GM21390 (cell line): ENCODE measurements around the gene STIMATE.

Source experiments
- ATAC-seq: cut with Tn5 transposase; IDR thresholded peaks from one replicate; pipeline ENCODE4 v1.9.1; 2021; ENCODE audit not compliant: unreplicated experiment

The STIMATE gene

DNA sequence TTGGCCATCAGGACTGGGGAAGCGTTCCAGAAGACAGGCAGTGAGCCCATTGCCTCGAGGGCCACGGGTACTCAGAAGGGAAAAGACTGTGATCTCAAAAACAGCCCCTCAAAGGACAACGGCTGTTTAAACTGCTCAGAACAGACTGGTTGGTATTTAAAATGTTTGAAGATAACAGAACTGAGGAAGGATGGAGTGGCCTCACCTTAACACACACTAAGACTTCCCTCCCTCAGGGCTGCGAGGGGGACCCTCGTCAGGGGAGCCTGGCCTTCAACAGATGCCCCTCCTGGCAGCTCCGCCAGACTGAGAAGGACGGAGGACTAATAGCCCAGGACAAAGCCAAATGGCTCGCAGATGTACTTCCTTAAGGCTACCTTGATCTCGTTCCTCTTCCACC lies 2.6 kb downstream of the STIMATE start:
- ATAC-seq: no peak

DNA sequence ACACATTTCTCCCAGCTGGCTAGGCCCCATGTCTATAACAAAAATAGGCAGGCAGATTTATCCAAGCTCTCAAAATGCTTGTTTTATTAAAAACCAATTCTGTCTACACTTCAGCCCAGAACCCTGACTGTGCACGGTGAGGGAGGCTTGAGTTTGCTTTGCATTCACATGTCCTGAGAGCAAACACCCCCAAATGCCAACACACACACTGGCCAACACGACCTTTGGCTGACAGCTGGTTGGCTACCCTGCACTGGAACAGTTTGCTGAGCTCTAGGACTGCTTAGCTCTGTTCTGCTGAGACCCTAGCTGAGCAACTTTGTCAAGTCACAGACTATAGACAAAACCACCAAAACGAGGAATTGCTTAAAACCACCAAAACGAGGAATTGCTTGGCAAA lies 3.6 kb downstream of the STIMATE start:
- no peak for ATAC-seq

DNA sequence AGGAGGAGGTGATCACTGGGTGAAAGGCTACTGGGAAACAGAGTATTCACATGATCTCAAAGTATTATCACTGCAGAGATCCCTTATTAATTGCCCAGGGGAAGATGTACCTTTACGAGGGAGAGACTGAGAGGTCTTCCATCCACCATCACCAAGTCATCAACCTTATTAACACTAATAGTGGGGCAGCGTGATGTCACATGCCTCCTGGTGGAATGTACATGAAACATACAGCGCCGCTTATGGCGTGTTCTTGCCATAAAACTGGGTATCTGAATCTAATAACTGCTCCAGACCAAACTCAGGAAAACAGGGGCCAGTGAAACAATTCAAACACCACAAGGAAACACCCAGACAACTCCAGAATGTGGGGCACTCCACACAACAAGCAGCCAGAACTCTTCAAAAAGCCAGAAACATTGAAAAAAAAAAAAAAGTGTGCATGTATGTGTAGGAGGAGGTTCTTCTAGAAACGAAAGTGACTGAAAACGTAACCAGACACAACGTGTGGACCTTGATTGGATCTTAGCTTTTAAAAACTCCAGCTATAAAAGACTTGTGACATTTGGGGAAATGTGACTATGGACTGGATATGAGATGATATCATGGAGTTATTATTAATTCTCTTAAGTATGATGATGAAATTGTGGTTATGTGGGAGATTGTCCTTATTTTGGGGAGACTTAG lies 4.6 kb downstream of the STIMATE start:
- no peak for ATAC-seq

DNA sequence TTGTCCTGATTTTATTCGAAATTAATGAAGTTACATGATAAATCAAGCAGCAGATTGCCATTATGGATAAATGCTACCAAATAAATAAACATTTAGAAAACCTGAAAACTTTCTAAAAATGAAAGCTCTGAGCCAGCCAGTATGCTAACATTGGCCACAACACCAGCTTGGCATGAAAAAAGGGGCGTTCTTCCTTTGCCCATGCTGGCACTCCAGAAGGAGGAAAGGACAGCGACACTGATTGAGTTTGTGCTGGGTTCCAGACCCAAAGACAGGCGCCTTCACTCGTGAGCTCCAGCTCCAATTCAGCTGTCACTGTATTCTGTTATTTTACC lies 5.1 kb downstream of the STIMATE start:
- no peak for ATAC-seq

DNA sequence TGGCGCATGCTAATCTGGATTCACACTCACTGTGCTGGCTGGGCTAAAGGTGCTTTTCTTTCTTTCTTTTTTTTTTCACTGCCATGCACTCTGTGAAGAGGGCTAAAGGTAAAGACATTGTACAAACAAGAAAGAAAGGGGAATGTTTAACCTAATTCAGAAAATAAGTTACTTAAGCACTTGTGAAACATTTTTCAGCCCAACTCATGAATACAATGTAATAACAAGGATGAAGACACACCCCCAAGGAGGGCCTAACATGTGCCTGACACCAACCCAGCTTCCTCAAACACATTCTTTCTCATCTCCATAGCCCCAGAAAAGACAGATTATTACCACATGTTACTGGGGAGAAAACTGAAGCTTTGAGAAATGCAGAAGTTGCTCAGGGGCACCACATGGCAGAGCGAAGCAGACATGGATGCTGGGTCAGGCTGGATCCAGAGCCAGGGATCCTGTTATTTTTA lies 5.7 kb downstream of the STIMATE start:
- ATAC-seq: no peak

DNA sequence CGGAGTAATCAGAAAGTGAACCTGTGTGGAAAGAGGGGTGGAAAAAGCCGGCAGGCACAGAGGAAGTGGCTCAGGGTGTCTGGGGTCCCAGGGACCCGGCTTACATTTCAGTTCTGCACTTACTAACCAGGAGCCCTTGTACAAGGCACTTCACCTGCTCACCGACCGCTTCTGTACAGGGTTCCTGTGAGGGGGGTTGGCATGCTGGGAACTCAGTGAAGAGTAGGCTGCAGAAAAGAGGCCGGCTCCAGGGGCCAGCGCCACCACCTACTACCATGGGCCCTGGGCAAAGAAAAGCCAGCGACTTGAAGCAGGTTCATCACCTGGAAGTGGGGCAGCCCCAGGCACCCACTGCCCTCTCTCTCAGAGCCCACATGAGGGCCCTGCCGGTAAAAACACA lies 6.2 kb downstream of the STIMATE start:
- ATAC-seq: no peak

DNA sequence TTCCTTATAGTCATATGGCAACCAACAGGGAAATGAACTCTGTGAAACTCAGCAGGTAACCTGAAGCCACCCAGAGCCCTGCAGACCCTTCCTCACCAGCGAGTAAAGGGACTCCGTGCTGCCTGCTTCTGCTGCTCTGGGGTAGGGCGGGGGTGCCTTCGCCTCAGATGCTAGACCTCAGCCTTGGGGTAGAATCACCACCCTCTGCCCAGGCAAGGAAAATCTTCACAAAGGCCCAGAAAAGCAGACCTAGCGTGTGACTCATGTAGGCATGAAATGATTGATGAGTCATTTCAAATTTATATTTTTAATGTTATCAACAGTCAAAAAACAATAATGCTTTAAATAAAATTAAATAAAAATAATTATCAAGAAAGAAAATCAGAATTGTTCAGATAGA lies 6.6 kb downstream of the STIMATE start:
- no peak for ATAC-seq

DNA sequence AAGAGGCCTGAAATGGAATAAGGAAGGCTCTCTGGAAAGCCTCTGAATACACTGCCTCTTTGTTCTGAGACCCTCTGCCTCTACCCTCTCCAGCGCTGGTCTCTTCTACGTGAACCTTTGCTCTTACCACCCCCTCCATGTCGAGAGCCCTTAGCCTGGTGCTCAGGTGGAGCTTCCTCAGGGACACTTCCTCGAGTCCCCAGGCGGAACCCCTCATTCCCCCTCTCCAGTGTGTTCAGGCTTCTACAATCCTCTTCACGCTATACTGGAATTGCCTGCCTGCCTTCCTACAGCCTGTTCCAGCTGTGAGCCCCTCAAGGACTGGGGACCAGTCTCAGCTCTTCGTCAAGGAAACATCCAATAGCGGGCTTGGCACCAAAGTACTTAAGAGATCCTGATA lies 7.4 kb downstream of the STIMATE start:
- ATAC-seq: no peak

DNA sequence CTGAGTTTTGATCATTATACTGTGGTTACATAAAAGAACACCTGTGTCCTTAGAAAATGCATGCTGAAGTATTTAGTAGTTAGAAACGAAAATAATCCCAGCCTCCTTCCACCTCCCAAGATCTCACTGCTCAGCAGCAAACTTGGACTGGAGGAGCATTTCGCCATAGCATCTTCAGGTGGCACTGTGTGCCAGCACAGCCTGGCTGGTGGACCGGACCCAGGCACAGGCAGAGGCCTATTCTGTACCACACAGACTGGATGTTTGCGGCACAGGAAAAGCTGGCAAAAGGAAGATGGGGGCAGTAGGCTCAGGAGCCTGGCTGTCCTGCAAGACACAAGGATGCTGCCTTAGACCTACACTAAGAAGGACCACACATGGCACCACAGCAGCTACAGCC lies 10.2 kb downstream of the STIMATE start:
- ATAC-seq: no peak

DNA sequence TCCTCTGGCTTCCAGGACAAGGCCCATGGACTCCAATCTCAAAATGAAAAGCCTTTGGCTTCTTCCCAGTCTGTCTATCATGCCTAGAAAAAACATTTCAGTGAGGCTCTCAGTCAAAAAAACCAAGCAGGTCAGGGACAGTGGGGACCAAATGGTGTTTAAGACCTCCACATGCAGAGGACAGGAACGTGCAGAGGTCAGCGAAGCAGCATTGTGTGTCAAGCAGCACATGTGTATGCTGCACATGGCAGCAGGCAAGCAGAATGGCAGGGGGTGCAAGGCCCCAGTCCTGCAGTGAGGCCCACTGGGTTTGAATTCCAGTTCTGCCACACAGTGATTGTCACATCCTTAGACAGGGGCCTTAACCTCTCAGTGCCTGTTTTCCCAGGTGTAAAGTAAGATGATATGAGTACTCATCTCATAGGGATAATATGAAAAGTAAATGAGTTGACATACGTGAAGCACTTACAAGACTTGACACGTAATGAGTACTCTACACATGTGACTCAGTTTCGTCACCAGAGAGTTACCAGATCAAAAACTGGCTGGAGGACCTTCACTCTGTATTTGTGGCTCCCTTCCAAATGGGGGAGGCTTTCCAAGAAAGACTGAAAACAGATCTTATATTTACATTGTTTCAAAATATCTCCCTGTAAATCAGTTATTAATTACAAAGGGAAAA lies 11.2 kb downstream of the STIMATE start:
- ATAC-seq: no peak

DNA sequence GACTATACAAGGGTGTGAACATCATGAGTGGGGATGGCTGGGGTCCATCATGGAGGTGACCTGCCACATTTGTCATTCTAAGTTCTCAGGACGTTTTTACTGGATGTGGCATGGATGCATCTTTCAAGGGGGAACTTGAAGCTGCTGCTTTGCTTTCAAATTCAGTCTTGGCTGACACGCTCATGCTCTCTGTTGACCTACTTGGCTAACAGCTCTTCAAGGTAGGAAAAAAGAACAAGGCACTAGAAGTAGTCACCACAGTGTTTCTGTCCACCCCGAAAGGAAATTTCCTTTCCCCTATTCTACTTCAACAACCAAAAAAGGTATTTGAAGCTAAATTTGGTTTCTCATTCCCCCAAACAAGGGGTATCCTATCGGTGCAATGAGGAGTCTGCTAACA lies 15.0 kb downstream of the STIMATE start:
- no peak for ATAC-seq

DNA sequence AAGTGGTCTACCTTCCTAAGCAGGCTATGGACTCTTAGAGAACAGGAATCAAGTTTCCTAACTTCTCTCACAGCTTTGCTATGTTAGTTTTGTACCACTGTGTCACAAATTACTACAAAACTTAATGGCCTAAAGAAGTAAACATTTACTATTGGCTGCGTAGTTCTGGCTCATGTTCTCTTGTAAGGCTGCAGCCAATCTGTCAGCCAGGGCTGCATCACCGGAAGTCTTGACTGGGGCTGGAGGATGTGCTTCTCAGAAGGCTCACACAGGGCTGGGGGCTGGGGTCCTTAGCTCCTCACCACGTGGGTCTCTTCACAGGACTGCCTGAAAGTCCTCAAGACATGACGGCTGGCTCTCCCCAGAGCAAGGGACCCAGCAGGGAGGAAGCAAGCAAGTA lies 15.5 kb downstream of the STIMATE start:
- no peak for ATAC-seq

DNA sequence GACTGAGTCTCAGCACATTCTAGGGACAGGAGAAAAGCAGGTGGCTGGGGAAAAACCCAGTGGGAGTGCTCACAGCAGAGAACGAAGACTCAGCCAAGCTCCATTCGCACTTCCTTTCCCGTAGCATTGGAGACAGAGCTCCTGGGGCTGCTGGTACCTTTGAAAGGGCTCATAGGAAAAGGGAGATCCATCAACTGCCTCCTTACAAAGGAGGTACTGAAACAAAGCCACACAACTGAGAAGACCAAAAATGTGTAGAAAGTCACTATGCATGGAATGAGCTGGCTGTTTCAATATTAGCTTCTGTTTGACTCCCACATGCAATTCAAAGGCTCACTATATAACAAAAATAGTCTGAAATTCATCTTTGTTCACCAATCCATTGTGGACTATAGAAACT lies 16.9 kb downstream of the STIMATE start:
- no peak for ATAC-seq

DNA sequence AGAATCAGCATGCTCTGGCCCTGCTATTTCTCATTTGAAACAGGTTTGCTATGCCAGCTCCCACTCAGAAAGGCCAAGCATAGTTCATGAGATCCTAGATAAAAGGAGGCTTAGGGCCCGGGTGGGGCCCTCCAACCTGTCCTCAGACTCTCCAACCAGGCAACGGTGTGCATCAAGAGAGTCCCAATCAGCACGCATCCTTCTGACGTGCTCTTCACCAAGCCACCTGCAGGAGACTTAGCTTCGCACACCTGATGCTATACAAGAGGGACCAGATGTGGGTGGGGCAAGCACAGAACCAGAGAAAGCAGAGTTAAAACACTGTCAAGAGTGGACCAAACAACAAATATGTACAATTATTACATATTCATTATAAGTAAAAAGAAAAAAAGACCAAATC lies 17.3 kb downstream of the STIMATE start:
- ATAC-seq: no peak

DNA sequence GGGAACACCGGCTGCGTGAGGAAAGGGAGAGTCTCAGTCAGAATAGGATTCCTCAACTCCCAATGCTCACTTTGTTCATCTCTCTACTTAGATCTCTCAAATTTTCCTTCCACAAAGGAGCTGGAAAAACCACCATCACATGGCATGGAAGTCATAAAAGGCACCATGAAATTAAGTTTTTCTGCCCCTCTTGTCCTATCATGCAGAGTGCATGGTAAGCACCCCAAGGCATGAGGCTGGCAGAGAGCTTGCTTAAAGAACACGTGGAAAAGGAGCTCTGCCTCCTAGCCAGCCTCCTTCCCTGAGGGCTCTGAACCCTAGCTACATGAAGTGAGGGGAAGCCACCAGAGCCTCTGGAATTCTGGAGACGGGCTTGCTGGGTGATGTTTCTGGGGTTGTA lies 17.8 kb downstream of the STIMATE start:
- ATAC-seq: no peak

DNA sequence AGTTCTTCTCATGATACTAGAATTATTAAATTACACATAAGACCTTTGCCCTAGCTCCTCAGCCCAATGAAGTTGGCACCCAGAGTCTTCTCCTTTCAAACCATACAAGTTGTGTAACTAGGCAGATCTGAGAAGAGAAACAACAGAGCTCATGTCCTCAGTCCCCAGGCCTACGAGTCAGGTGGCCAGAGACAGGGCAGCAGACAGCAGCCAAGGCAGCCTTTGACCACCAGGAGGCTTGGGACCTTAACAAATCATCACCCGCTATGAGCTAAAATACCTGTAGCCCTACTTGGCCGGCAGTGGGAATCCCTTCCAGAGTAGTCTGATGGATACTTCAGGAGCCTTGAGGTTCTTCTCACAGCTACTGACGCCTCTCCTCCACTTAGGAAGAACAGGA lies 18.3 kb downstream of the STIMATE start:
- no peak for ATAC-seq

DNA sequence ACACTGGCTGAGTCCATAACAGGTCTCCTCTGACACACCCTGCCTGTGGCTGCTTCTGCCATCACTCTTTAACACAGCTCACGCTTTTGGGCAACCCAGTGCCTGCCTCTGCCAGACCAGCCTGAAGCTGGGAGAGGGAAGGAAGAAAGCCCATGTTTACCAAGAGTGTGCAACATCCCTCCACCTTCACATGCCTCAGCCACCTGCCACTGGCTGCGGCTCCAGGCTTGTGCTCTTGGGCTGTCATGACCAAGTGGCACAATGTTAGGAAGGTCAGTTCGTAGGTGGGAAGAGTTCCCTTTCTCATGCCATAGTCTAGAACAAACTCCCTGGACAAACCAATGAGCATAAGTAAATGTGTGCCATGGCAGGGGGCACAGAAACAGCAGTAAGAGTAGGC lies 20.3 kb downstream of the STIMATE start:
- ATAC-seq: no peak

DNA sequence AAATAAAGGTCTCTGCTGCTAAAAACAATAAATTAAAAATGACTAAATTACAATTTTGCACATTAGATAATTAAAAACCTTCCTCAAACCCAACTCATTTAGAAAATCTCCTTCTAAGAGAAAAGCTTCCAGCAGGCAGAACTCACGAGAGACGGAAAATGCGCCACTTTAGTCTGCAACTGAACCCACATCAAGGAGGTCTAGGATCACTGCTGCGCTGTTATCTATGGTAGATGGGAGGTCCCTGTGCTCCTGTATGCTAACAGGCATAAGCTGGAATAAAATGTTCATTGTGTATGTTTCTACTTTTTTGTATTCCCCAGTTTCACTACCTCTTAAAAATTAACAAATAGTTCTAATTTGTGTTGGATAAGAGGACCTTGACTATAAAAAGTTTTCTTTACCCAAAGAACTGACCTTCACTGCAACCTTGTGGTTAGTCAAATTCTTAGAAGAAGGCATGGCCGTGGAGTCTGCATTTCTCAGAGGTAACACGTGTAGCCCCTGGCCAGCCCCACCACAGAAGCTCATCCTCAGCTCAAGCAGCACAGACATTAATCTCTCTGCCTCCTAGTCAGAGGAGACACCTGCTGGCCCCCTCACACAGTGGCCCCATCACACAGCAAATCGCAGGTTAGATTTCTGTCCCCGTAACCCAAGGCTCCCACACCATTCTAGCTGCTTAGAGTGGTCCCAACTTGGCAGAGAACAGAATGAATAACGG lies 22.3 kb downstream of the STIMATE start:
- ATAC-seq: no peak

DNA sequence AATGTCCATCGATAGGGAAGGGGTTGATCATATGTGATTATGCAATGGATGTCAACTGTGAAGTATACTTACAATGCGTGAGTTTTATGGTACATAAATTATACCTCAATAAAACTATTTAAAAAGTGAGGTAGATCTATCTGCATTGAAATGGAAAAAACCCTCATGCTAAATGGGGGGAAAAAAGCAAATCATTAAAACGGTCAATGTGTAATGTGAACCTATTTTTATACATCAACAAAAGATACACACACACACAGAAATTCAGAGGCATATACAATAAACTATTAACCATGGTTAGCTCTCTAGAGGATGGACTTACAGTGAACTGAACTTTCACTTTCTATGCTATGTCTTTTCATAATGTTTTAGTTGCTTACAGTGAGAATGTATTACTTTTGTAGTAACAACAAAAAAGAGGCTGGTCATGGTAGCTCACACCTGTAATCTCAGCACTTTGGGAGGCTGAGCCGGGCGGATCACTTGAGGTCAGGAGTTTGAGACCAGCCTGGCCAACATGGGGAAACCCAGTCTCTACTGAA lies 23.1 kb downstream of the STIMATE start:
- no peak for ATAC-seq

DNA sequence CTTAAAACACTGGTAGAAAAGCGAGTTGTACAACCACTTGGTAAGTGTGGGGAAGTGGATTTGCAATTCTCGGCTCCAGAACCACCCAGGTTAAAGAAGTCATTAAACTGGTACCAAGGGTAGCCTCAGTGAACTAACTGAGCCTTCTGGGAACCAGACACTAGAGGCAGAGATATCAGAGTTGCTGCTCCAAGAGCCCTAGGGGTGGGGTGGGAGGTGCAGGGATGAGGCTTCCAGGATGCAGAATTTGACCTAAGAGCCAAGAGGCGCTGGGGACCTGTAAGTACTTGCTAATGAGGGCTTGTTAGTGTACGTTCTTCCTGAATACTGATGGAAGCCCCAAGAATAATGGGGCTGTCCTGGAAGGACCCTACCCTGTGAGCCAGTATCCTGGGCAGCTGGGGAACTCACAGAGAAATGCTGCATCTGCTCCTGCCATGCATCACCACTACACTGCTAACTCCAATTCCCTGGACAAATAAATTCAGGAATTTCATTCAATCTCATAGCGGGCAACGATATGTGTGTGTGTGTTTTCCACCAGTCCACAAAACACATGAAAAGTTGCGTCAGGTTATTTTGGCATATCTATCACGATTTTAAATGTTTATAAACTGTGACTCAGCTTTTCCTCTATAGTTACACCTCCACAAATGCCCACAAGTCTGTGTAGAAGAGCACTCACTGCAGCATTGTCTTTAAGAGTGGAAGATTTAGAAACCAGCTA lies 23.8 kb downstream of the STIMATE start:
- no peak for ATAC-seq

DNA sequence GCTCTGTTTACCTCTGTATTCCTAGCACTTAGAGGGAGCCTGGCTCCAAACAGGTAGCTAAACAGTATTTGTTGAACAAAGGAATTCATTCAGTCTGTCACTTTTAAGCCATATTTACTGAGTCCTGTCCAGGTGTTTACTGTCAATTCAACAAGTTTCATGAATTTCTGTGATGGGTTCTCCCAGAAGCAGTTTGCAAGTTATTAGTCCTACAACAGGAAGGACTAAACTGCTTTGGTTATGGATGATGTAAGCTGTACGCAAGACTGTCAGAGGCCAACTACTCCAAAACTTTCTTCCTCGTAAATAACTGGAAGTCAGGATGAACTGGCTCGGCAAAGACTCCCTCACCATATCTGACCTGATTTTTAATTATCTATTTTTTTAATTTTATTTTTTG lies 25.1 kb downstream of the STIMATE start:
- ATAC-seq: no peak
